HepG2 (cell line): ENCODE measurements around the gene TPPP2. TPM values are rescaled to one million over a fixed set of nuclear protein-coding genes. Genes with fewer than 3 reads are reported as not detected.
A peak's percentile ranks its signal among the peaks of the same experiment; 100 is the strongest.

ENCODE experiments used
- ATAC-seq: fragments of 200-7000 bp; cut with Tn5 transposase; 3 replicates; pipeline ENCODE4 v1.9.1; 2020; ENCODE audit warnings: mild to moderate bottlenecking, moderate library complexity
- BruUV-seq: library from RNA; stranded (reverse); fragments of 400-500 nt; replicated peaks from 2 replicates; lab custom pipeline; 2021; lab: Mats Ljungman, UMichigan
- CTCF ChIA-PET: fragments of 300-600 bp; formaldehyde crosslinking; extraction: SDS; loops from one replicate; lab custom pipeline; 2021; ENCODE audit warnings: low total read pairs, inconsistent platforms, low intra/inter-chr PET ratio; lab: Yijun Ruan, JAX
- POLR2A ChIA-PET: fragments of 350-600 bp; sonication (Branson Sonifier 250); formaldehyde crosslinking; loops from one replicate; lab custom pipeline; 2020; ENCODE audit warnings: antibody characterized with exemption, inconsistent platforms; lab: Yijun Ruan, JAX
- DNase-seq: peaks from one replicate; pipeline ENCODE4 v3.0.0-alpha.2; 2015; ENCODE audit warnings: low spot score
- FAIRE-seq: peaks from 3 replicates; lab custom pipeline; 2011; peaks lifted over from hg19 to GRCh38; lab: Jason Lieb, UNC
- H2AFZ ChIP-seq: one replicate; pipeline ENCODE4 v1.6.1; 2011; ENCODE audit warnings: low read length, inconsistent platforms
- H3K27ac ChIP-seq: fragments of 300-600 bp; 3 replicates; pipeline ENCODE4 v1.8.0; 2011; ENCODE audit warnings: mixed run types, mild to moderate bottlenecking, mixed read lengths, low read length, inconsistent platforms; ENCODE audit not compliant: insufficient read depth; ENCODE audit errors: extremely low read length
- H3K27me3 ChIP-seq, 2 experiments: fragments of 200-600 bp in 1 of 2; 2 replicates in 1 of 2; 3 replicates in 1 of 2; pipeline versions ENCODE4 v1.6.0 to v1.8.0; 2011; ENCODE audit warnings: low read length in 2 of 2, mild to moderate bottlenecking in 2 of 2, moderate library complexity in 2 of 2, inconsistent platforms in 1 of 2; ENCODE audit not compliant: insufficient read depth in 2 of 2, control insufficient read depth in 1 of 2
- H3K36me3 ChIP-seq, 2 experiments: fragments of 200-600 bp in 1 of 2; replicated peaks in 1 of 2; 2 replicates in 1 of 2; 3 replicates in 1 of 2; pipeline versions ENCODE4 v1.5.1 to v1.8.0; 2011; ENCODE audit warnings: low read length in 2 of 2, inconsistent platforms in 1 of 2; ENCODE audit not compliant: insufficient read depth in 2 of 2, control insufficient read depth in 1 of 2
- H3K4me1 ChIP-seq: 2 replicates; pipeline ENCODE4 v1.5.1; 2012; ENCODE audit warnings: low read length, inconsistent platforms; ENCODE audit not compliant: insufficient read depth
- H3K4me2 ChIP-seq: 2 replicates; pipeline ENCODE4 v1.6.0; 2011; ENCODE audit warnings: low read depth, low read length, inconsistent platforms
- H3K4me3 ChIP-seq, 3 experiments: fragments of 200-600 bp in 1 of 3; sonication (generic), shearing (Covaris generic) in 1 of 3; replicated peaks in 1 of 3; 2 replicates each; pipeline ENCODE4 v1.5.1; 2011 to 2016; ENCODE audit warnings: low read length in 3 of 3, inconsistent platforms in 2 of 3, low read depth in 2 of 3, mild to moderate bottlenecking in 2 of 3, control low read depth in 1 of 3, mixed read lengths in 1 of 3; ENCODE audit not compliant: insufficient read depth in 1 of 3
- H3K79me2 ChIP-seq: one replicate; pipeline ENCODE4 v1.6.1; 2011; ENCODE audit warnings: low read length, inconsistent platforms; ENCODE audit not compliant: insufficient read depth
- H3K9ac ChIP-seq: 2 replicates; pipeline ENCODE4 v1.6.0; 2011; ENCODE audit warnings: mild to moderate bottlenecking, low read depth, low read length, inconsistent platforms; ENCODE audit not compliant: insufficient read depth
- H3K9me3 ChIP-seq: 2 replicates; pipeline ENCODE4 v1.5.1; 2012; ENCODE audit warnings: mild to moderate bottlenecking, low read length
- H4K20me1 ChIP-seq: 2 replicates; pipeline ENCODE4 v1.6.0; 2011; ENCODE audit warnings: inconsistent platforms, mild to moderate bottlenecking, low read length, moderate library complexity; ENCODE audit not compliant: insufficient read depth
- KLF12 ChIP-seq: sonication (generic); formaldehyde crosslinking; IDR thresholded peaks from 2 replicates; pipeline ENCODE4 v1.4.0; 2020; ENCODE audit warnings: missing genetic modification reagents, borderline replicate concordance
- MED13 ChIP-seq: sonication (generic); formaldehyde crosslinking; IDR thresholded peaks from 2 replicates; pipeline ENCODE4 v1.5.0; 2020; ENCODE audit warnings: missing genetic modification reagents
- MXD3 ChIP-seq: IDR thresholded peaks from 2 replicates; pipeline ENCODE4 v1.6.1; 2016; ENCODE audit warnings: mild to moderate bottlenecking, missing biosample characterization, missing genetic modification reagents
- MXD4 ChIP-seq: IDR thresholded peaks from 2 replicates; pipeline ENCODE4 v1.6.1; 2016; ENCODE audit warnings: mild to moderate bottlenecking, missing biosample characterization, missing genetic modification reagents
- NR2F1 ChIP-seq, 2 experiments: fragments of 450-650 bp in 1 of 2; formaldehyde crosslinking in 1 of 2; IDR thresholded peaks; 2 replicates each; pipeline versions ENCODE4 v1.5.0 to v1.6.1; 2016 to 2020; ENCODE audit warnings: mild to moderate bottlenecking in 1 of 2, missing compliant biosample characterization in 1 of 2, missing genetic modification reagents in 1 of 2, moderate library complexity in 1 of 2
- POLR2AphosphoS5 ChIP-seq: IDR thresholded peaks from 2 replicates; pipeline ENCODE4 v1.6.1; 2012; ENCODE audit warnings: low read depth, low read length
- POLR2G ChIP-seq: fragments of 200-400 bp; formaldehyde crosslinking; IDR thresholded peaks from 2 replicates; pipeline ENCODE4 v1.6.1; 2018; ENCODE audit warnings: mild to moderate bottlenecking, low read depth, low read length, moderate library complexity
- RBFOX2 ChIP-seq: fragments of 200-400 bp; formaldehyde crosslinking; IDR thresholded peaks from 2 replicates; pipeline ENCODE4 v1.6.1; 2017; ENCODE audit warnings: low read depth, mild to moderate bottlenecking, low read length
- RCOR2 ChIP-seq: IDR thresholded peaks from 2 replicates; pipeline ENCODE4 v1.6.1; 2016; ENCODE audit warnings: missing biosample characterization, missing genetic modification reagents
- ZBTB34 ChIP-seq: sonication (generic); formaldehyde crosslinking; IDR thresholded peaks from 2 replicates; pipeline ENCODE4 v1.8.0; 2022; ENCODE audit warnings: mild to moderate bottlenecking, missing genetic modification reagents
- ZBTB7B ChIP-seq: sonication (generic); formaldehyde crosslinking; IDR thresholded peaks from 2 replicates; pipeline ENCODE4 v1.4.0; 2020; ENCODE audit warnings: missing genetic modification reagents
- whole genome bisulfite sequencing: methylation state at CpG from one replicate; pipeline ENCODE4 v1.1.6; 2017; ENCODE audit warnings: low lambda C conversion rate; 5-methylcytosine and 5-hydroxymethylcytosine counted together
- in situ Hi-C: cut with HindIII; loops from 2 replicates; pipeline ENCODE4 v1.10.0; 2017; ENCODE audit warnings: low pct_unique_long_range_greater_than_20kb; ENCODE audit not compliant: extremely low pct_ligation_motif_present
- intact Hi-C: fragments of 100-400 bp; cut with micrococcal nuclease; formaldehyde crosslinking; loops from one replicate; pipeline ENCODE4 v1.10.0; 2022; ENCODE audit not compliant: unreplicated experiment
- polyA plus RNA-seq, 8 experiments: library from polyadenylated mRNA; depleted of rRNA in 3 of 8; stranded (reverse) in 7 of 8; unstranded in 1 of 8; fragments of >200 nt; fragmentation: Illumina TruSeq in 4 of 8; extraction: Trizol in 4 of 8; gene quantifications; 2 replicates each; pipeline versions ENCODE4 v1.2.1 to v1.2.3, GENCODE V29; 2011 to 2016; ENCODE audit warnings: low read depth in 4 of 8, missing spikeins in 1 of 8, mixed read lengths in 1 of 8; ENCODE audit not compliant: insufficient read depth in 1 of 8
- total RNA-seq, 5 experiments: library from RNA; depleted of rRNA; stranded (reverse); fragments of >200 nt; fragmentation: Illumina TruSeq; extraction: Trizol; gene quantifications; 2 replicates each; pipeline ENCODE4 v1.2.3, GENCODE V29; 2016; ENCODE audit warnings: low read depth in 1 of 5
- TF ChIP-seq, protein P1 (sequence below), 2 experiments: sonication (generic) in 1 of 2; formaldehyde crosslinking in 1 of 2; IDR thresholded peaks; 2 replicates each; pipeline versions ENCODE4 v1.4.0 to v1.6.1; 2016 to 2020; ENCODE audit warnings: borderline replicate concordance in 1 of 2, low read depth in 1 of 2, mild to moderate bottlenecking in 1 of 2, missing genetic modification reagents in 1 of 2
- TF ChIP-seq, protein P2 (sequence below): sonication (generic); formaldehyde crosslinking; IDR thresholded peaks from 2 replicates; pipeline ENCODE4 v1.4.0; 2020; ENCODE audit warnings: missing genetic modification reagents

Gene TPPP2
- total and polyA plus RNA-seq, 2 of the 13 experiments (the other 11 are each of a cell fraction or from before 2014, with no cell fraction given) = 0.58 to 4.2 TPM

DNA sequence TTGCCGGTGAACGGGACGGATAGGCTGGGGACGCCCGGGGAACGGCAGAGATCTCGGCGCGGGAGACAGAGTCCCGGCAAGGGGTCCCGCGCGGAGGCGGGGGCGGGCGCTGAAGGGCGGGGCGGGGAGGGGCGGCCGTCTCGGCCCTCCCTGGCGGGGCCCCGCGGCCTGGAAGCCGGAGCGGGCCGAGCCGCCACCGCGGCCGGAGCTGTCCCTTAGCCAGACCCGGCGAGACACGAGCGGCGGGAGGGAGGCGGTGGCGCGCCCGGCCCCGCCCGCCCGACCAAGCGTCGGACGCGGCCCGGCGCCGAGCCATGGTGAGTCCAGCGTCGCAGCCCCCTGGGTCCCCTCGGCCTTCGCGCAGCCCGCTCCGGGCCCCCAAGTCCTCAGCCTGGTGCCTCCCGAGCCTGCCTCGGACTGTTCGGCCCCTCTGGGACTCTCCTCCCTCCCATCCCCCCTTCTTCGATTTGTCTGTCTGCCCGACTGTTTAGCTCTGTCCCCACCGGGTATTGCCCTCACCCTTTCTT lies 40.1 kb downstream of the TPPP2 start, which contains the start of gene ARHGEF40 (continued):
- TF ChIP-seq POLR2G (0 out of 2 replicates have a peak, but pooled peaks have one; percentile 0), MXD3 (CRISPR knock-in tag) (peak; percentile 50; the same call in 1 of the 2 replicates), RBFOX2 (peak; percentile 76)

DNA sequence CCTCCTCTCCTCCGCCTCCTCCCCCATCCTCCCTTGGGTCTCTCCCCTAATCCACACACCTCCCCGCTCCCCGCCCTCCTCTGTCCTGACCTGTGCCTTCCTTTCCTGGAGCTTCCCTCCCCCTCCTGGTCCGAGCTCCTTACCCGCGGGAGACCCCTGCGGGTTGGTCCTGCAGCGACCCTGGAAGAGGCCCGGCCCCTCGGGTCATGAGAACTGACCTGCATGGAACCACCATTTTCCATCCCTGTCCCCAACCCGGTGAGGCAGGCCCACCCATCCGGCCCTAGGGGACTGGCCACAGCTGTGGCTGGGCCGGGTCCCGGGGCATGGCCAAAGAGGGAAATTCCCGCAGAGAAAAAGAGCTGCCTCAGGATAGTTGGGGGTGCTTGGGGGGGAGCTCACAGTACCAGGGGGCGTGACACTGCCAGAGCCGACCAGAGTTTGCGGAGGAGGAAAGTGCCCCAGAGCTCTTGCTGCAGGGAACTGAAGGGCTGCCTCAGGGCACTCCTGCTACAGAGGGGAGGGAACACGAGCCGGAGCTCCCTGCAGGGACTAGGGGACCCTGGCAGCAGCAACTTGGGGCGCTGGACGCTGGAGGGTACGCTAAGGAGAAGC lies 40.7 kb downstream of the TPPP2 start:
- POLR2A ChIA-PET = interaction anchor here (0.6 to 6.7 kb wide), 25 partner anchors 9 to 728 kb away, joined by 3 to 141 read pairs (median 13); partner anchors contain the start of genes NDRG2, PIP4P1, RNASE4 and RNASE8
- TF ChIP-seq ZBTB34 (no peak), MED13 (CRISPR knock-in tag) (peak; percentile 86), NR2F1 (CRISPR knock-in tag; IDR thresholded peaks at IDR 0.05) (peak in 1 of 2 experiments; percentile 51; a peak in 1 of 4 replicates), ZBTB7B (peak; percentile 86), RCOR2 (CRISPR knock-in tag) (no peak), MXD4 (CRISPR knock-in tag) (no peak), POLR2AphosphoS5 (no peak; the same call in 1 of the 2 replicates), KLF12 (CRISPR knock-in tag) (no peak)
- TF ChIP-seq, protein P1, sequence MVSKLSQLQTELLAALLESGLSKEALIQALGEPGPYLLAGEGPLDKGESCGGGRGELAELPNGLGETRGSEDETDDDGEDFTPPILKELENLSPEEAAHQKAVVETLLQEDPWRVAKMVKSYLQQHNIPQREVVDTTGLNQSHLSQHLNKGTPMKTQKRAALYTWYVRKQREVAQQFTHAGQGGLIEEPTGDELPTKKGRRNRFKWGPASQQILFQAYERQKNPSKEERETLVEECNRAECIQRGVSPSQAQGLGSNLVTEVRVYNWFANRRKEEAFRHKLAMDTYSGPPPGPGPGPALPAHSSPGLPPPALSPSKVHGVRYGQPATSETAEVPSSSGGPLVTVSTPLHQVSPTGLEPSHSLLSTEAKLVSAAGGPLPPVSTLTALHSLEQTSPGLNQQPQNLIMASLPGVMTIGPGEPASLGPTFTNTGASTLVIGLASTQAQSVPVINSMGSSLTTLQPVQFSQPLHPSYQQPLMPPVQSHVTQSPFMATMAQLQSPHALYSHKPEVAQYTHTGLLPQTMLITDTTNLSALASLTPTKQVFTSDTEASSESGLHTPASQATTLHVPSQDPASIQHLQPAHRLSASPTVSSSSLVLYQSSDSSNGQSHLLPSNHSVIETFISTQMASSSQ (IDR thresholded peaks at IDR 0.05; ENCODE audit: low read depth) = no peak
- TF ChIP-seq, protein P1 (CRISPR knock-in tag; IDR thresholded peaks at IDR 0.05; ENCODE audit: borderline replicate concordance) = no peak
- TF ChIP-seq, protein P2, sequence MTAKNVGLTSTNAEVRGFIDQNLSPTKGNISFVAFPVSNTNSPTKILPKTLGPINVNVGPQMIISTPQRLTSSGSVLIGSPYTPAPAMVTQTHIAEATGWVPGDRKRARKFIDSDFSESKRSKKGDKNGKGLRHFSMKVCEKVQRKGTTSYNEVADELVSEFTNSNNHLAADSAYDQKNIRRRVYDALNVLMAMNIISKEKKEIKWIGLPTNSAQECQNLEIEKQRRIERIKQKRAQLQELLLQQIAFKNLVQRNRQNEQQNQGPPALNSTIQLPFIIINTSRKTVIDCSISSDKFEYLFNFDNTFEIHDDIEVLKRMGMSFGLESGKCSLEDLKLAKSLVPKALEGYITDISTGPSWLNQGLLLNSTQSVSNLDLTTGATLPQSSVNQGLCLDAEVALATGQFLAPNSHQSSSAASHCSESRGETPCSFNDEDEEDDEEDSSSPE = no peak

More for the DNA sequence above, 40.7 kb downstream of the TPPP2 start:
- DNase-seq (peak; percentile 69), ATAC-seq (peak; percentile 37), FAIRE-seq (no peak)
- BruUV-seq = TSS peak; percentile 46
- peaks cover 0 to 7% of the 10 kb centered on the region in 2 experiments; a peak in 1 of 5 replicates for H3K27me3 ChIP-seq
- H3K9me3 ChIP-seq = no peaks in the 10 kb centered on the region
- H3K4me1 ChIP-seq = peaks cover 56% of the 10 kb centered on the region
- H3K36me3 ChIP-seq = peaks cover 9 to 17% of the 10 kb centered on the region in 2 experiments
- H3K27ac ChIP-seq = peak overlapping the region; percentile 77
- peak overlapping the region; percentile 86 to 90 (median 87) for H3K4me3 ChIP-seq
- peak overlapping the region; percentile 80 for H3K9ac ChIP-seq
- peaks cover 6% of the 10 kb centered on the region for H3K79me2 ChIP-seq
- intact Hi-C loops = loop anchor here (1.0 kb wide), 1 partner anchor 56 kb away; no protein-coding TSS in a partner anchor
- peak overlapping the region; percentile 87 for H3K4me2 ChIP-seq
- H2AFZ ChIP-seq = no peak overlapping the region
- no peaks in the 10 kb centered on the region for H4K20me1 ChIP-seq
- under 1% methylated on average over 19 of the region's 23 CpGs for WGBS
- in situ Hi-C loops = no loop called here
- CTCF ChIA-PET = interaction anchor here (5.8 to 7.5 kb wide), 4 partner anchors 19 to 56 kb away, joined by 35 to 135 read pairs (median 60); no protein-coding TSS in a partner anchor
